DND-41 (cell line): ENCODE results near the gene NEGR1.

Source experiments
- CTCF ChIP-seq: IDR thresholded peaks from 2 replicates; pipeline ENCODE4 v1.5.1; 2012; ENCODE audit warnings: borderline replicate concordance, low read length, moderate library complexity, mild to moderate bottlenecking; ENCODE audit not compliant: poor library complexity, severe bottlenecking; ENCODE audit errors: extremely low read depth
- EZH2 ChIP-seq: IDR thresholded peaks from 3 replicates; pipeline ENCODE4 v1.6.1; 2012; ENCODE audit warnings: borderline replicate concordance, low read depth, mild to moderate bottlenecking, moderate library complexity, low read length, inconsistent platforms; ENCODE audit not compliant: severe bottlenecking

- TF ChIP-seq EZH2 (no peak), CTCF (no peak)
Observed at GRCh38 chr1:72262735-72263134, 19.6 kb downstream of the NEGR1 start.
